Endothelial cell of umbilical vein (primary cell): ENCODE results near the gene NEUROD4. TPM values are rescaled to one million over a fixed set of nuclear protein-coding genes. Genes with fewer than 3 reads are reported as not detected.

Source experiments
- BruUV-seq: library from RNA; stranded (reverse); fragments of 400-500 nt; replicated peaks from 2 replicates; lab custom pipeline; 2021; lab: Mats Ljungman, UMichigan
- CTCF ChIA-PET: fragments of 300-600, 350-600 bp; sonication (Branson Sonifier 250); formaldehyde crosslinking; loops from one replicate; lab custom pipeline; 2021; ENCODE audit warnings: antibody characterized with exemption, inconsistent platforms; lab: Charles Lee
- POLR2A ChIA-PET: fragments of 300-600, 350-600 bp; sonication (Branson Sonifier 250); formaldehyde crosslinking; loops from one replicate; lab custom pipeline; 2021; ENCODE audit warnings: antibody characterized with exemption, inconsistent platforms; lab: Charles Lee
- DNase-seq: peaks from one replicate; pipeline ENCODE4 v3.0.0-alpha.2; 2011; ENCODE audit warnings: low read depth, low spot score
- FAIRE-seq: peaks from 2 replicates; lab custom pipeline; 2011; peaks lifted over from hg19 to GRCh38; lab: Jason Lieb, UNC
- H2AFZ ChIP-seq: 2 replicates; pipeline ENCODE4 v1.6.0; 2012; ENCODE audit warnings: low read depth, low read length, control low read depth, inconsistent platforms
- H3K27ac ChIP-seq: 2 replicates; pipeline ENCODE4 v1.5.1; 2011; ENCODE audit warnings: low read depth, mild to moderate bottlenecking, control low read depth, low read length, moderate library complexity; ENCODE audit not compliant: insufficient read depth
- H3K27me3 ChIP-seq, 2 experiments: 2 replicates each; pipeline versions ENCODE4 v1.6.0 to v1.6.1; 2011; ENCODE audit warnings: low read length in 2 of 2, mixed read lengths in 1 of 2; ENCODE audit not compliant: control insufficient read depth in 2 of 2, insufficient read depth in 2 of 2
- H3K36me3 ChIP-seq, 2 experiments: 2 replicates in 1 of 2; 3 replicates in 1 of 2; pipeline ENCODE4 v1.5.1; 2011; ENCODE audit warnings: low read length in 2 of 2, mild to moderate bottlenecking in 1 of 2, moderate library complexity in 1 of 2; ENCODE audit not compliant: control insufficient read depth in 2 of 2, insufficient read depth in 2 of 2; ENCODE audit errors: extremely low read depth in 1 of 2
- H3K4me1 ChIP-seq: 3 replicates; pipeline ENCODE4 v1.5.1; 2011; ENCODE audit warnings: mild to moderate bottlenecking, low read length; ENCODE audit not compliant: control insufficient read depth, insufficient read depth; ENCODE audit errors: extremely low read depth
- H3K4me2 ChIP-seq: 2 replicates; pipeline ENCODE4 v1.6.1; 2011; ENCODE audit warnings: low read length, control low read depth, mixed read lengths; ENCODE audit not compliant: insufficient read depth
- H3K4me3 ChIP-seq, 3 experiments: fragments of 200-600 bp in 1 of 3; sonication (generic), shearing (Covaris generic) in 1 of 3; replicated peaks in 1 of 3; 2 replicates each; pipeline ENCODE4 v1.5.1; 2011 to 2016; ENCODE audit warnings: control low read depth in 3 of 3, low read length in 3 of 3, mild to moderate bottlenecking in 2 of 3, inconsistent platforms in 1 of 3, low read depth in 1 of 3, moderate library complexity in 1 of 3; ENCODE audit not compliant: insufficient read depth in 1 of 3
- H3K79me2 ChIP-seq: 2 replicates; pipeline ENCODE4 v1.6.0; 2012; ENCODE audit warnings: low read length, inconsistent platforms; ENCODE audit not compliant: control insufficient read depth, insufficient read depth
- H3K9ac ChIP-seq: replicated peaks from 2 replicates; pipeline ENCODE3; 2011; ENCODE audit warnings: low read length, control low read depth; ENCODE audit not compliant: insufficient read depth; ENCODE audit errors: extremely low read depth
- H3K9me1 ChIP-seq: replicated peaks from 3 replicates; pipeline ENCODE4 v1.6.0; 2011; ENCODE audit warnings: mild to moderate bottlenecking, low read length; ENCODE audit not compliant: control insufficient read depth, insufficient read depth; ENCODE audit errors: extremely low read depth
- H3K9me3 ChIP-seq: replicated peaks from 2 replicates; pipeline ENCODE4 v1.5.1; 2012; ENCODE audit warnings: low read length, inconsistent platforms; ENCODE audit not compliant: control insufficient read depth, insufficient read depth
- H4K20me1 ChIP-seq: replicated peaks from 2 replicates; pipeline ENCODE3; 2011; ENCODE audit warnings: mild to moderate bottlenecking, low read length; ENCODE audit not compliant: control insufficient read depth, insufficient read depth; ENCODE audit errors: extremely low read depth
- CTCF ChIP-seq, 2 donors: IDR thresholded peaks; 1 replicate in 1 of 2; 2 replicates in 1 of 2; pipeline ENCODE4 v1.5.1; 2011; ENCODE audit warnings: low read length in 2 of 2, mild to moderate bottlenecking in 2 of 2, moderate library complexity in 2 of 2, control low read depth in 1 of 2, inconsistent platforms in 1 of 2, low read depth in 1 of 2; ENCODE audit not compliant: insufficient read depth in 1 of 2; ENCODE audit errors: extremely low read depth in 1 of 2
- EZH2 ChIP-seq: IDR thresholded peaks from 2 replicates; pipeline ENCODE4 v1.6.1; 2012; ENCODE audit warnings: borderline replicate concordance, low read depth, mild to moderate bottlenecking, moderate library complexity, low read length, inconsistent platforms; ENCODE audit not compliant: severe bottlenecking
- FOS ChIP-seq: IDR thresholded peaks from 2 replicates; pipeline ENCODE4 v1.6.1; 2011; ENCODE audit warnings: mild to moderate bottlenecking, low read length, moderate library complexity, borderline replicate concordance; ENCODE audit not compliant: insufficient read depth
- GATA2 ChIP-seq: IDR thresholded peaks from 2 replicates; pipeline ENCODE4 v1.7.0; 2011; ENCODE audit warnings: low read depth, mild to moderate bottlenecking, moderate library complexity, mixed read lengths, low read length; ENCODE audit not compliant: insufficient read length, insufficient read depth
- JUN ChIP-seq: IDR thresholded peaks from 2 replicates; pipeline ENCODE4 v1.6.1; 2011; ENCODE audit warnings: borderline replicate concordance, low read depth; ENCODE audit not compliant: insufficient read length, insufficient read depth
- MAX ChIP-seq: IDR thresholded peaks from 2 replicates; pipeline ENCODE4 v1.6.1; 2011; ENCODE audit not compliant: insufficient read depth, insufficient read length
- MYC ChIP-seq: IDR thresholded peaks from one replicate; pipeline ENCODE4 v1.6.1; 2011; ENCODE audit warnings: mild to moderate bottlenecking, low read depth, low read length
- POLR2A ChIP-seq: IDR thresholded peaks from 2 replicates; pipeline ENCODE4 v1.6.1; 2012; ENCODE audit warnings: low read depth, mild to moderate bottlenecking, control low read depth, low read length
- POLR2AphosphoS5 ChIP-seq: IDR thresholded peaks from 2 replicates; pipeline ENCODE4 v1.6.1; 2012; ENCODE audit warnings: low read depth, mild to moderate bottlenecking, control low read depth, low read length, moderate library complexity; ENCODE audit not compliant: insufficient read depth
- dilution Hi-C: fragments of 300-500 bp; cut with MboI; formaldehyde crosslinking; loops from one replicate; pipeline ENCODE4 v1.15.0; 2019; ENCODE audit warnings: low sequenced_read_pairs; ENCODE audit not compliant: extremely low pct_ligation_motif_present
- intact Hi-C: fragments of 100-400 bp; cut with micrococcal nuclease; formaldehyde crosslinking; loops from one replicate; pipeline ENCODE4 v1.10.0; 2022
- polyA plus RNA-seq, 4 experiments: library from polyadenylated mRNA; depleted of rRNA in 3 of 4; stranded (reverse) in 3 of 4; unstranded in 1 of 4; fragments of >200 nt; gene quantifications; 2 replicates each; pipeline versions ENCODE4 v1.2.1 to v1.2.3, GENCODE V29; 2011 to 2012; ENCODE audit warnings: missing spikeins in 1 of 4
- total RNA-seq: library from RNA; stranded (reverse); gene quantifications from 2 replicates; pipeline ENCODE4 v1.2.3, GENCODE V29; 2021

NEUROD4 gene
- total and polyA plus RNA-seq, 2 donors (not counting 3 experiments of a cell fraction or from before 2014, with no cell fraction given): not detected

- H3K4me1 ChIP-seq: no peaks in the 10 kb centered on the region
- DNase-seq (no peak), FAIRE-seq (no peak)
- H3K9me1 ChIP-seq: no peaks in the 10 kb centered on the region
- no peak overlapping the region for H3K4me3 ChIP-seq
- no peaks in the 10 kb centered on the region for H3K27me3 ChIP-seq
- TF ChIP-seq POLR2AphosphoS5 (no peak), POLR2A (no peak), MYC (no peak), EZH2 (no peak), GATA2 (no peak), JUN (no peak), MAX (no peak), CTCF (IDR thresholded peaks at IDR 0.05; ENCODE audit: extremely low read depth in 1 of 2, insufficient read depth in 1 of 2, low read depth in 1 of 2, low read length in 2 of 2) (no peak), FOS (no peak)
- H3K9me3 ChIP-seq: no peaks in the 10 kb centered on the region
- H3K9ac ChIP-seq: no peak overlapping the region
- CTCF ChIA-PET: interaction anchor here (1.3 to 1.8 kb wide), 3 partner anchors 11 to 47 kb away, joined by 3 to 7 read pairs (median 3); no protein-coding TSS in a partner anchor
- H3K79me2 ChIP-seq: no peaks in the 10 kb centered on the region
- no peak overlapping the region for H3K4me2 ChIP-seq
- H4K20me1 ChIP-seq: no peaks in the 10 kb centered on the region
- intact Hi-C loops: no loop called here
- H2AFZ ChIP-seq: no peak overlapping the region
- H3K27ac ChIP-seq: no peak overlapping the region
- dilution Hi-C loops: no loop called here
- POLR2A ChIA-PET: no interaction called here
- no peaks in the 10 kb centered on the region for H3K36me3 ChIP-seq
- no TSS peak for BruUV-seq
These were observed 24.4 kb downstream of the NEUROD4 start for GRCh38 chr12:55044135-55044534.
